K562 (cell line): ENCODE measurements around the gene GJC2. TPM values are rescaled to one million over a fixed set of nuclear protein-coding genes. Genes with fewer than 3 reads are reported as not detected.

Source experiments
- ATAC-seq: fragments of 200-7000 bp; cut with Tn5 transposase; 3 replicates; pipeline ENCODE4 v1.9.1; 2020; ENCODE audit warnings: moderate library complexity
- BruUV-seq: library from RNA; stranded (reverse); fragments of 400-500 nt; replicated peaks from 2 replicates; lab custom pipeline; 2021; lab: Mats Ljungman, UMichigan
- CTCF ChIA-PET: fragments of 300-600 bp; formaldehyde crosslinking; extraction: SDS; loops from one replicate; lab custom pipeline; 2021; ENCODE audit warnings: low intra/inter-chr PET ratio; lab: Yijun Ruan, JAX
- POLR2A ChIA-PET: fragments of 300-600, 350-650 bp; sonication (Branson Sonifier 250); formaldehyde crosslinking; extraction: SDS; loops from one replicate; lab custom pipeline; 2021; ENCODE audit warnings: antibody characterized with exemption, inconsistent platforms; lab: Yijun Ruan, JAX
- DNase-seq, 4 experiments: peaks; one replicate each; pipeline versions ENCODE4 v3.0.0 to v3.0.0-alpha.2; 2011 to 2018; ENCODE audit warnings: low spot score in 3 of 4, mixed read lengths in 3 of 4; ENCODE audit errors: extremely low read depth in 1 of 4
- FAIRE-seq: peaks from 2 replicates; lab custom pipeline; 2011; peaks lifted over from hg19 to GRCh38; lab: Jason Lieb, UNC
- H2AFZ ChIP-seq: 2 replicates; pipeline ENCODE4 v1.6.0; 2011; ENCODE audit warnings: low read depth, low read length, control low read depth, inconsistent platforms
- H3K27ac ChIP-seq: fragments of 200-600 bp; 3 replicates; pipeline ENCODE4 v1.8.0; 2011; ENCODE audit warnings: low read depth, mild to moderate bottlenecking, control low read depth, inconsistent platforms, low read length, moderate library complexity, mixed read lengths; ENCODE audit errors: extremely low read depth
- H3K27me3 ChIP-seq, 2 experiments: fragments of 300-600 bp in 1 of 2; 2 replicates in 1 of 2; 3 replicates in 1 of 2; pipeline versions ENCODE4 v1.6.0 to v1.8.0; 2011; ENCODE audit warnings: inconsistent platforms in 2 of 2, low read length in 2 of 2, mild to moderate bottlenecking in 1 of 2, mixed read lengths in 1 of 2, moderate library complexity in 1 of 2; ENCODE audit not compliant: control insufficient read depth in 2 of 2, insufficient read depth in 2 of 2
- H3K36me3 ChIP-seq: fragments of 300-600 bp; 3 replicates; pipeline ENCODE4 v1.8.0; 2011; ENCODE audit warnings: mild to moderate bottlenecking, low read length, inconsistent platforms; ENCODE audit not compliant: control insufficient read depth, insufficient read depth
- H3K4me1 ChIP-seq, 2 experiments: fragments of 200-600 bp in 1 of 2; replicated peaks in 1 of 2; 2 replicates in 1 of 2; 3 replicates in 1 of 2; pipeline versions ENCODE4 v1.5.1 to v1.8.0; 2011; ENCODE audit warnings: inconsistent platforms in 2 of 2, low read length in 2 of 2, mild to moderate bottlenecking in 1 of 2, mixed read lengths in 1 of 2, moderate library complexity in 1 of 2; ENCODE audit not compliant: control insufficient read depth in 2 of 2, insufficient read depth in 2 of 2
- H3K4me2 ChIP-seq: 2 replicates; pipeline ENCODE4 v1.6.1; 2011; ENCODE audit warnings: low read length, control low read depth, inconsistent platforms, mixed read lengths; ENCODE audit not compliant: insufficient read depth
- H3K4me3 ChIP-seq: fragments of 200-600 bp; sonication (generic), shearing (Covaris generic); 2 replicates; pipeline ENCODE4 v1.5.1; 2016; ENCODE audit warnings: control low read depth, inconsistent platforms
- H3K79me2 ChIP-seq: fragments of 200-600 bp; 3 replicates; pipeline ENCODE4 v1.8.0; 2011; ENCODE audit warnings: low read length, inconsistent platforms; ENCODE audit not compliant: control insufficient read depth, insufficient read depth
- H3K9ac ChIP-seq, 2 experiments: 2 replicates each; pipeline versions ENCODE4 v1.6.0 to v1.6.1; 2011; ENCODE audit warnings: low read depth in 2 of 2, low read length in 2 of 2, control low read depth in 1 of 2, inconsistent platforms in 1 of 2, mild to moderate bottlenecking in 1 of 2, mixed read lengths in 1 of 2; ENCODE audit not compliant: insufficient read depth in 1 of 2
- H3K9me1 ChIP-seq: one replicate; pipeline ENCODE4 v1.6.0; 2011; ENCODE audit warnings: inconsistent platforms, mild to moderate bottlenecking, low read length, moderate library complexity; ENCODE audit not compliant: control insufficient read depth, insufficient read depth
- H3K9me3 ChIP-seq: replicated peaks from 2 replicates; pipeline ENCODE4 v1.5.1; 2011; ENCODE audit warnings: low read depth, low read length, inconsistent platforms; ENCODE audit not compliant: control insufficient read depth, insufficient read depth
- H4K20me1 ChIP-seq: replicated peaks from 2 replicates; pipeline ENCODE4 v1.6.1; 2011; ENCODE audit warnings: low read length, inconsistent platforms, mixed read lengths; ENCODE audit not compliant: control insufficient read depth, insufficient read depth
- HDAC8 ChIP-seq: fragments of 450-650 bp; IDR thresholded peaks from 2 replicates; pipeline ENCODE4 v1.6.1; 2016; ENCODE audit warnings: mild to moderate bottlenecking, missing genetic modification characterization, moderate library complexity, missing compliant biosample characterization
- NCOA1 ChIP-seq: fragments of 450-650 bp; IDR thresholded peaks from 2 replicates; pipeline ENCODE4 v1.6.1; 2016; ENCODE audit warnings: low read depth
- SIN3A ChIP-seq, 2 experiments: fragments of 150-350 bp in 1 of 2; IDR thresholded peaks; 2 replicates each; pipeline ENCODE4 v1.6.1; 2011 to 2016; ENCODE audit warnings: borderline replicate concordance in 2 of 2, low read depth in 2 of 2, low read length in 2 of 2, mild to moderate bottlenecking in 2 of 2, moderate library complexity in 2 of 2; ENCODE audit not compliant: control insufficient read depth in 1 of 2
- SIX5 ChIP-seq, 2 experiments: IDR thresholded peaks; 2 replicates each; pipeline ENCODE4 v1.6.1; 2011; ENCODE audit warnings: low read length in 2 of 2, borderline replicate concordance in 1 of 2, low read depth in 1 of 2, mild to moderate bottlenecking in 1 of 2, moderate library complexity in 1 of 2; ENCODE audit not compliant: insufficient read depth in 1 of 2
- SMAD3 ChIP-seq: fragments of 450-650 bp; formaldehyde crosslinking; conservative IDR thresholded peaks from 2 replicates; pipeline ENCODE4 v1.4.0; 2020; ENCODE audit warnings: mild to moderate bottlenecking
- SMC3 ChIP-seq: conservative IDR thresholded peaks from 2 replicates; pipeline ENCODE4 v1.6.1; 2011; ENCODE audit warnings: low read depth, low read length, improper control_type of control experiment; ENCODE audit not compliant: insufficient read depth
- YBX1 ChIP-seq: fragments of 450-650 bp; IDR thresholded peaks from 2 replicates; pipeline ENCODE4 v1.7.1; 2016; ENCODE audit warnings: mild to moderate bottlenecking
- ZNF140 ChIP-seq: fragments of 250-450 bp; sonication (Bioruptor Pico); IDR thresholded peaks from 2 replicates; pipeline ENCODE4 v1.8.0; 2021; ENCODE audit warnings: moderate library complexity, mild to moderate bottlenecking, inconsistent platforms
- ZNF644 ChIP-seq: fragments of 200-800 bp; sonication (Bioruptor generic); IDR thresholded peaks from 2 replicates; pipeline ENCODE4 v1.6.1; 2016; ENCODE audit warnings: low read depth, missing genetic modification characterization, missing compliant biosample characterization
- whole genome bisulfite sequencing: fragments of 100-300 bp; shearing (Covaris generic); methylation state at CpG from one replicate; pipeline ENCODE4 v1.1.6; 2016; ENCODE audit warnings: low coverage, mixed read lengths; ENCODE audit not compliant: insufficient coverage; ENCODE audit errors: missing lambda C conversion rate; 5-methylcytosine and 5-hydroxymethylcytosine counted together
- in situ Hi-C: fragments of 300-500 bp; cut with MboI; formaldehyde crosslinking; loops from 4 replicates; pipeline ENCODE4 v1.15.0; 2018; ENCODE audit warnings: inconsistent platforms, mixed read lengths
- intact Hi-C: fragments of 100-400 bp; cut with micrococcal nuclease; formaldehyde crosslinking; loops from 2 replicates; pipeline ENCODE4 v1.14.2; 2022
- polyA plus RNA-seq, 8 experiments: library from polyadenylated mRNA; depleted of rRNA in 4 of 8; stranded (reverse) in 5 of 8; unstranded in 3 of 8; fragments of >200 nt; fragmentation: Nextera tagmentation in 2 of 8; fragmentation: Illumina TruSeq in 1 of 8; extraction: Ambion mirVana in 2 of 8; extraction: Trizol in 1 of 8; gene quantifications; 2 replicates each; pipeline versions ENCODE4 v1.2.1 to v1.2.3, GENCODE V29; 2011 to 2014; ENCODE audit warnings: inconsistent platforms in 1 of 8, missing spikeins in 1 of 8
- total RNA-seq, 7 experiments: library from RNA; depleted of rRNA in 6 of 7; stranded (reverse); fragments of >200 nt in 6 of 7; fragmentation: Illumina TruSeq in 2 of 7; extraction: Trizol in 2 of 7; gene quantifications; 2 replicates each; pipeline versions ENCODE4 v1.2.1 to v1.2.3, GENCODE V29; 2011 to 2021; ENCODE audit warnings: low replicate concordance in 1 of 7
- TF ChIP-seq, protein P1 (sequence below): sonication (generic); formaldehyde crosslinking; IDR thresholded peaks from 2 replicates; pipeline ENCODE4 v1.8.0; 2023; ENCODE audit warnings: mild to moderate bottlenecking, missing genetic modification reagents
- TF ChIP-seq, protein P2 (sequence below): sonication (generic); formaldehyde crosslinking; IDR thresholded peaks from 2 replicates; pipeline ENCODE4 v1.8.0; 2022; ENCODE audit warnings: mild to moderate bottlenecking, missing genetic modification reagents
- TF ChIP-seq, protein P3 (sequence below): fragments of 450-650 bp; formaldehyde crosslinking; IDR thresholded peaks from 2 replicates; pipeline ENCODE4 v1.4.0; 2020; ENCODE audit warnings: mild to moderate bottlenecking, moderate library complexity
- TF ChIP-seq, protein P4 (sequence below): fragments of 250-450 bp; sonication (Bioruptor Pico); IDR thresholded peaks from 2 replicates; pipeline ENCODE4 v1.5.0; 2020; ENCODE audit warnings: mild to moderate bottlenecking, borderline replicate concordance

Gene GJC2
- total and polyA plus RNA-seq, 9 of the 15 experiments (the other 6 are each of a cell fraction or from before 2014, with no cell fraction given) = 0.03 to 0.62 (median 0.11) TPM; not detected in 2

DNA sequence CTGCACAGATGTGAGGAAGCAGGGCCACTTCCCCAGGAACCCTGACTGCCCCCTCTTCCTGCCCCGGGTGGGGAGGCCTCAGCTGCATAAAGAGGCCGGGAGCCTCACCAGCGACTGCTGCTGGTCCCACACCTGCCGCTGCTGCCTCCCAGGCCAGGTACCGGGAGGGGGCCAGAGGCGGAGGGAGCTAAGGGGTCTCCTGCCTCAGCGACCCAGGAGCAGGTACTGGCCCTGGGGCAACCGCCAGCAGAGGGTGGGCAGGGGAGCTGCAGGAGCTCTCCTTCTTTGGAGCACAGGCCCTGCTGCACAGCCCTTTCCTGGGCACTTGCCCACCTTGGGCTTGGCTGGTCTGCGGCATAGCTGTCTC is 6.8 kb downstream of the GJC2 start:
- ATAC-seq (no peak), DNase-seq (no peak), FAIRE-seq (no peak)
- Histone ChIP-seq H3K79me2 (no peaks in the 10 kb centered on the region), H3K27me3 (no peaks in the 10 kb centered on the region), H2AFZ (no peak overlapping the region), H3K36me3 (no peaks in the 10 kb centered on the region), H3K9ac (0 out of 4 replicates have a peak overlapping the region, but pooled peaks of 1 of the 2 experiments have one; percentile 2), H3K4me3 (no peak overlapping the region), H4K20me1 (no peaks in the 10 kb centered on the region; the same call in none of the 2 replicates), H3K9me1 (no peaks in the 10 kb centered on the region), H3K9me3 (no peaks in the 10 kb centered on the region), H3K27ac (no peak overlapping the region), H3K4me2 (no peak overlapping the region), H3K4me1 (peaks cover 0 to 57% of the 10 kb centered on the region in 2 experiments; a peak in 3 of 5 replicates)
- no TSS peak for BruUV-seq
- intact Hi-C loops = no loop called here
- POLR2A ChIA-PET = interaction anchor here (1.1 to 1.8 kb wide), 3 partner anchors 8 to 16 kb away, joined by 3 to 9 read pairs (median 7); partner anchors contain the start of genes GUK1 and IBA57
- CTCF ChIA-PET = no interaction called here
- WGBS = 46% methylated on average over 9 of the region's 9 CpGs
- in situ Hi-C loops = no loop called here
- TF ChIP-seq SMC3 (no peak), NCOA1 (no peak), SMAD3 (CRISPR knock-in tag) (no peak), ZNF644 (tag) (no peak), SIX5 (IDR thresholded peaks at IDR 0.05; ENCODE audit: borderline replicate concordance in 1 of 2, insufficient read depth in 1 of 2, low read depth in 1 of 2, low read length in 2 of 2) (no peak), YBX1 (no peak), SIN3A (IDR thresholded peaks at IDR 0.05; ENCODE audit: borderline replicate concordance in 2 of 2, control insufficient read depth in 1 of 2, low read depth in 2 of 2, low read length in 2 of 2) (no peak), HDAC8 (tag) (no peak), ZNF140 (no peak)
- TF ChIP-seq, protein P1, sequence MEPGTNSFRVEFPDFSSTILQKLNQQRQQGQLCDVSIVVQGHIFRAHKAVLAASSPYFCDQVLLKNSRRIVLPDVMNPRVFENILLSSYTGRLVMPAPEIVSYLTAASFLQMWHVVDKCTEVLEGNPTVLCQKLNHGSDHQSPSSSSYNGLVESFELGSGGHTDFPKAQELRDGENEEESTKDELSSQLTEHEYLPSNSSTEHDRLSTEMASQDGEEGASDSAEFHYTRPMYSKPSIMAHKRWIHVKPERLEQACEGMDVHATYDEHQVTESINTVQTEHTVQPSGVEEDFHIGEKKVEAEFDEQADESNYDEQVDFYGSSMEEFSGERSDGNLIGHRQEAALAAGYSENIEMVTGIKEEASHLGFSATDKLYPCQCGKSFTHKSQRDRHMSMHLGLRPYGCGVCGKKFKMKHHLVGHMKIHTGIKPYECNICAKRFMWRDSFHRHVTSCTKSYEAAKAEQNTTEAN (CRISPR knock-in tag) = no peak
- TF ChIP-seq, protein P2, sequence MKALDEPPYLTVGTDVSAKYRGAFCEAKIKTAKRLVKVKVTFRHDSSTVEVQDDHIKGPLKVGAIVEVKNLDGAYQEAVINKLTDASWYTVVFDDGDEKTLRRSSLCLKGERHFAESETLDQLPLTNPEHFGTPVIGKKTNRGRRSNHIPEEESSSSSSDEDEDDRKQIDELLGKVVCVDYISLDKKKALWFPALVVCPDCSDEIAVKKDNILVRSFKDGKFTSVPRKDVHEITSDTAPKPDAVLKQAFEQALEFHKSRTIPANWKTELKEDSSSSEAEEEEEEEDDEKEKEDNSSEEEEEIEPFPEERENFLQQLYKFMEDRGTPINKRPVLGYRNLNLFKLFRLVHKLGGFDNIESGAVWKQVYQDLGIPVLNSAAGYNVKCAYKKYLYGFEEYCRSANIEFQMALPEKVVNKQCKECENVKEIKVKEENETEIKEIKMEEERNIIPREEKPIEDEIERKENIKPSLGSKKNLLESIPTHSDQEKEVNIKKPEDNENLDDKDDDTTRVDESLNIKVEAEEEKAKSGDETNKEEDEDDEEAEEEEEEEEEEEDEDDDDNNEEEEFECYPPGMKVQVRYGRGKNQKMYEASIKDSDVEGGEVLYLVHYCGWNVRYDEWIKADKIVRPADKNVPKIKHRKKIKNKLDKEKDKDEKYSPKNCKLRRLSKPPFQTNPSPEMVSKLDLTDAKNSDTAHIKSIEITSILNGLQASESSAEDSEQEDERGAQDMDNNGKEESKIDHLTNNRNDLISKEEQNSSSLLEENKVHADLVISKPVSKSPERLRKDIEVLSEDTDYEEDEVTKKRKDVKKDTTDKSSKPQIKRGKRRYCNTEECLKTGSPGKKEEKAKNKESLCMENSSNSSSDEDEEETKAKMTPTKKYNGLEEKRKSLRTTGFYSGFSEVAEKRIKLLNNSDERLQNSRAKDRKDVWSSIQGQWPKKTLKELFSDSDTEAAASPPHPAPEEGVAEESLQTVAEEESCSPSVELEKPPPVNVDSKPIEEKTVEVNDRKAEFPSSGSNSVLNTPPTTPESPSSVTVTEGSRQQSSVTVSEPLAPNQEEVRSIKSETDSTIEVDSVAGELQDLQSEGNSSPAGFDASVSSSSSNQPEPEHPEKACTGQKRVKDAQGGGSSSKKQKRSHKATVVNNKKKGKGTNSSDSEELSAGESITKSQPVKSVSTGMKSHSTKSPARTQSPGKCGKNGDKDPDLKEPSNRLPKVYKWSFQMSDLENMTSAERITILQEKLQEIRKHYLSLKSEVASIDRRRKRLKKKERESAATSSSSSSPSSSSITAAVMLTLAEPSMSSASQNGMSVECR (CRISPR knock-in tag) = no peak
- TF ChIP-seq, protein P3, sequence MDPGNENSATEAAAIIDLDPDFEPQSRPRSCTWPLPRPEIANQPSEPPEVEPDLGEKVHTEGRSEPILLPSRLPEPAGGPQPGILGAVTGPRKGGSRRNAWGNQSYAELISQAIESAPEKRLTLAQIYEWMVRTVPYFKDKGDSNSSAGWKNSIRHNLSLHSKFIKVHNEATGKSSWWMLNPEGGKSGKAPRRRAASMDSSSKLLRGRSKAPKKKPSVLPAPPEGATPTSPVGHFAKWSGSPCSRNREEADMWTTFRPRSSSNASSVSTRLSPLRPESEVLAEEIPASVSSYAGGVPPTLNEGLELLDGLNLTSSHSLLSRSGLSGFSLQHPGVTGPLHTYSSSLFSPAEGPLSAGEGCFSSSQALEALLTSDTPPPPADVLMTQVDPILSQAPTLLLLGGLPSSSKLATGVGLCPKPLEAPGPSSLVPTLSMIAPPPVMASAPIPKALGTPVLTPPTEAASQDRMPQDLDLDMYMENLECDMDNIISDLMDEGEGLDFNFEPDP (CRISPR knock-in tag) = no peak
- TF ChIP-seq, protein P4, sequence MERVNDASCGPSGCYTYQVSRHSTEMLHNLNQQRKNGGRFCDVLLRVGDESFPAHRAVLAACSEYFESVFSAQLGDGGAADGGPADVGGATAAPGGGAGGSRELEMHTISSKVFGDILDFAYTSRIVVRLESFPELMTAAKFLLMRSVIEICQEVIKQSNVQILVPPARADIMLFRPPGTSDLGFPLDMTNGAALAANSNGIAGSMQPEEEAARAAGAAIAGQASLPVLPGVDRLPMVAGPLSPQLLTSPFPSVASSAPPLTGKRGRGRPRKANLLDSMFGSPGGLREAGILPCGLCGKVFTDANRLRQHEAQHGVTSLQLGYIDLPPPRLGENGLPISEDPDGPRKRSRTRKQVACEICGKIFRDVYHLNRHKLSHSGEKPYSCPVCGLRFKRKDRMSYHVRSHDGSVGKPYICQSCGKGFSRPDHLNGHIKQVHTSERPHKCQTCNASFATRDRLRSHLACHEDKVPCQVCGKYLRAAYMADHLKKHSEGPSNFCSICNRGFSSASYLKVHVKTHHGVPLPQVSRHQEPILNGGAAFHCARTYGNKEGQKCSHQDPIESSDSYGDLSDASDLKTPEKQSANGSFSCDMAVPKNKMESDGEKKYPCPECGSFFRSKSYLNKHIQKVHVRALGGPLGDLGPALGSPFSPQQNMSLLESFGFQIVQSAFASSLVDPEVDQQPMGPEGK = no peak
